IMR-90 (cell line): ENCODE results near the gene CMSS1. TPM values are rescaled to one million over a fixed set of nuclear protein-coding genes. Genes with fewer than 3 reads are reported as not detected.

Experiments
- ATAC-seq: fragments of 200-7000 bp; cut with Tn5 transposase; 2 replicates; pipeline ENCODE4 v1.9.1; 2020; ENCODE audit warnings: low read depth, mild to moderate bottlenecking, moderate library complexity
- BruUV-seq: library from RNA; stranded (reverse); fragments of 400-500 nt; replicated peaks from 2 replicates; lab custom pipeline; 2021; lab: Mats Ljungman, UMichigan
- CTCF ChIA-PET: fragments of 300-600 bp; formaldehyde crosslinking; extraction: SDS; loops from one replicate; lab custom pipeline; 2021; ENCODE audit warnings: antibody characterized with exemption; lab: Yijun Ruan, JAX
- POLR2A ChIA-PET: fragments of 300-600 bp; sonication (Branson Sonifier 250); formaldehyde crosslinking; loops from one replicate; lab custom pipeline; 2022; ENCODE audit warnings: antibody characterized with exemption; ENCODE audit not compliant: unreplicated experiment; lab: Charles Lee
- DNase-seq: peaks from one replicate; pipeline ENCODE4 v3.0.0; 2013
- H2AFZ ChIP-seq: replicated peaks from 2 replicates; pipeline ENCODE3; 2013; ENCODE audit warnings: low read length, mild to moderate bottlenecking; ENCODE audit not compliant: poor library complexity
- H2AK5ac ChIP-seq: 2 replicates; pipeline ENCODE4 v1.6.1; 2013; ENCODE audit warnings: low read depth, low read length, inconsistent platforms
- H2AK9ac ChIP-seq: replicated peaks from 2 replicates; pipeline ENCODE3; 2013; ENCODE audit warnings: mild to moderate bottlenecking, low read depth, low read length, moderate library complexity; ENCODE audit not compliant: poor library complexity
- H2BK120ac ChIP-seq: 2 replicates; pipeline ENCODE4 v1.6.1; 2013; ENCODE audit warnings: low read depth, low read length, inconsistent platforms
- H2BK15ac ChIP-seq: 3 replicates; pipeline ENCODE4 v1.6.1; 2013; ENCODE audit warnings: low read depth, low read length, inconsistent platforms
- H2BK20ac ChIP-seq: 2 replicates; pipeline ENCODE4 v1.6.1; 2013; ENCODE audit warnings: low read depth, mild to moderate bottlenecking, inconsistent platforms, low read length, moderate library complexity
- H2BK5ac ChIP-seq: 2 replicates; pipeline ENCODE4 v1.6.1; 2013; ENCODE audit warnings: mild to moderate bottlenecking, low read depth, low read length, inconsistent platforms; ENCODE audit not compliant: poor library complexity, severe bottlenecking
- H3K14ac ChIP-seq: replicated peaks from 2 replicates; pipeline ENCODE4 v1.6.1; 2013; ENCODE audit warnings: low read depth, low read length, inconsistent platforms
- H3K18ac ChIP-seq: 2 replicates; pipeline ENCODE4 v1.6.1; 2013; ENCODE audit warnings: low read depth, low read length, control low read depth
- H3K23ac ChIP-seq: 2 replicates; pipeline ENCODE4 v1.6.1; 2013; ENCODE audit warnings: low read depth, low read length, inconsistent platforms
- H3K27ac ChIP-seq: 2 replicates; pipeline ENCODE4 v1.5.1; 2013; ENCODE audit warnings: mild to moderate bottlenecking, control low read depth, low read length; ENCODE audit not compliant: insufficient read depth
- H3K27me3 ChIP-seq: 2 replicates; pipeline ENCODE4 v1.6.1; 2013; ENCODE audit warnings: low read length; ENCODE audit not compliant: control insufficient read depth, insufficient read depth
- H3K36me3 ChIP-seq: 2 replicates; pipeline ENCODE4 v1.6.1; 2013; ENCODE audit warnings: low read length, mixed read lengths; ENCODE audit not compliant: control insufficient read depth, insufficient read depth
- H3K4ac ChIP-seq: 2 replicates; pipeline ENCODE4 v1.6.1; 2013; ENCODE audit warnings: low read depth, low read length, inconsistent platforms
- H3K4me1 ChIP-seq: 2 replicates; pipeline ENCODE4 v1.6.1; 2013; ENCODE audit warnings: low read length, mixed read lengths; ENCODE audit not compliant: control insufficient read depth, insufficient read depth
- H3K4me2 ChIP-seq: 2 replicates; pipeline ENCODE4 v1.6.1; 2013; ENCODE audit warnings: low read depth, mild to moderate bottlenecking, control low read depth, low read length, moderate library complexity
- H3K4me3 ChIP-seq: 2 replicates; pipeline ENCODE4 v1.5.1; 2013; ENCODE audit warnings: low read depth, mild to moderate bottlenecking, control low read depth, low read length, moderate library complexity; ENCODE audit not compliant: insufficient read depth
- H3K56ac ChIP-seq: 2 replicates; pipeline ENCODE4 v1.6.1; 2013; ENCODE audit warnings: low read length, inconsistent platforms; ENCODE audit not compliant: insufficient read depth; ENCODE audit errors: extremely low read depth
- H3K79me1 ChIP-seq, 2 experiments: 2 replicates each; pipeline ENCODE4 v1.6.1; 2013; ENCODE audit warnings: low read length in 2 of 2, inconsistent platforms in 1 of 2, low read depth in 1 of 2
- H3K9ac ChIP-seq: 2 replicates; pipeline ENCODE4 v1.6.1; 2013; ENCODE audit warnings: low read depth, low read length, control low read depth
- H3K9me1 ChIP-seq: 2 replicates; pipeline ENCODE4 v1.6.1; 2013; ENCODE audit warnings: low read length, inconsistent platforms; ENCODE audit not compliant: insufficient read depth
- H3K9me3 ChIP-seq: 2 replicates; pipeline ENCODE4 v1.6.1; 2013; ENCODE audit warnings: low read length; ENCODE audit not compliant: control insufficient read depth, insufficient read depth
- H4K20me1 ChIP-seq: 2 replicates; pipeline ENCODE4 v1.6.1; 2013; ENCODE audit warnings: low read length, inconsistent platforms; ENCODE audit not compliant: insufficient read depth
- H4K5ac ChIP-seq: 2 replicates; pipeline ENCODE4 v1.6.1; 2013; ENCODE audit warnings: mild to moderate bottlenecking, low read depth, low read length, control low read depth
- H4K8ac ChIP-seq, 2 experiments: 2 replicates each; pipeline ENCODE4 v1.6.1; 2013; ENCODE audit warnings: low read depth in 2 of 2, low read length in 2 of 2, control low read depth in 1 of 2, inconsistent platforms in 1 of 2
- H4K91ac ChIP-seq: 2 replicates; pipeline ENCODE4 v1.6.1; 2013; ENCODE audit warnings: low read depth, low read length, inconsistent platforms; ENCODE audit not compliant: insufficient read depth
- BHLHE40 ChIP-seq: fragments of 150-350 bp; IDR thresholded peaks from 2 replicates; pipeline ENCODE4 v1.6.1; 2016; ENCODE audit warnings: mild to moderate bottlenecking, low read depth, low read length
- CHD1 ChIP-seq: IDR thresholded peaks from 2 replicates; pipeline ENCODE4 v1.6.1; 2012; ENCODE audit warnings: low read depth, low read length, improper control_type of control experiment
- ELK1 ChIP-seq: fragments of 150-350 bp; IDR thresholded peaks from 2 replicates; pipeline ENCODE4 v1.6.1; 2016; ENCODE audit warnings: low read depth, mild to moderate bottlenecking, low read length, moderate library complexity, borderline replicate concordance
- MAFK ChIP-seq: IDR thresholded peaks from 2 replicates; pipeline ENCODE4 v1.6.1; 2012; ENCODE audit warnings: low read depth, low read length, improper control_type of control experiment
- MAZ ChIP-seq: IDR thresholded peaks from 2 replicates; pipeline ENCODE4 v1.6.1; 2012; ENCODE audit warnings: low read depth, mild to moderate bottlenecking, low read length, improper control_type of control experiment, moderate library complexity, borderline replicate concordance
- NFE2L2 ChIP-seq: fragments of 150-350 bp; IDR thresholded peaks from 2 replicates; pipeline ENCODE4 v1.6.1; 2016; ENCODE audit warnings: low read depth, mild to moderate bottlenecking, low read length
- RAD21 ChIP-seq: IDR thresholded peaks from 2 replicates; pipeline ENCODE4 v1.6.1; 2012; ENCODE audit warnings: low read length, improper control_type of control experiment
- RCOR1 ChIP-seq: IDR thresholded peaks from 2 replicates; pipeline ENCODE4 v1.6.1; 2012; ENCODE audit warnings: mild to moderate bottlenecking, low read length, improper control_type of control experiment; ENCODE audit not compliant: insufficient replicate concordance
- SMC3 ChIP-seq: fragments of 150-350 bp; IDR thresholded peaks from 2 replicates; pipeline ENCODE4 v1.6.1; 2016; ENCODE audit warnings: low read depth, mild to moderate bottlenecking, antibody characterized with exemption, low read length, moderate library complexity
- USF2 ChIP-seq: fragments of 150-350 bp; IDR thresholded peaks from 2 replicates; pipeline ENCODE4 v1.6.1; 2017; ENCODE audit warnings: mild to moderate bottlenecking, antibody characterized with exemption, low read length, low read depth
- WGBS, 2 experiments: methylation state at CpG; one replicate each; pipeline versions ENCODE4 v1.1.5 to v1.1.7; 2013; ENCODE audit warnings: missing lambda C conversion rate in 2 of 2; ENCODE audit not compliant: insufficient read length in 1 of 2; ENCODE audit errors: extremely low coverage in 2 of 2; 5-methylcytosine and 5-hydroxymethylcytosine counted together
- dilution Hi-C: fragments of 300-500 bp; cut with HindIII; formaldehyde crosslinking; loops from one replicate; pipeline ENCODE4 v1.14.3; 2018; ENCODE audit warnings: low sequenced_read_pairs; ENCODE audit not compliant: unreplicated experiment
- in situ Hi-C: fragments of 300-500 bp; cut with MboI; formaldehyde crosslinking; loops from 3 replicates; pipeline ENCODE4 v1.14.3; 2019; ENCODE audit warnings: low sequenced_read_pairs, inconsistent platforms, mixed read lengths
- intact Hi-C: fragments of 100-400 bp; cut with micrococcal nuclease; formaldehyde crosslinking; loops from 2 replicates; pipeline ENCODE4 v1.10.0; 2022
- polyA plus RNA-seq, 3 experiments: library from polyadenylated mRNA; depleted of rRNA; stranded (reverse); fragments of >200 nt; gene quantifications; 2 replicates each; pipeline ENCODE4 v1.2.3, GENCODE V29; 2012; ENCODE audit warnings: low replicate concordance in 1 of 3
- total RNA-seq: library from RNA; depleted of rRNA; stranded (reverse); fragments of >200 nt; gene quantifications from 2 replicates; pipeline ENCODE4 v1.2.3, GENCODE V29; 2012
- TF ChIP-seq, protein P1 (sequence below): conservative IDR thresholded peaks from 2 replicates; pipeline ENCODE4 v1.5.1; 2012; ENCODE audit warnings: mild to moderate bottlenecking, low read depth, low read length, improper control_type of control experiment

CMSS1 gene
- total and polyA plus RNA-seq, 2 of the 4 experiments (the other 2 are of a cell fraction), result 12.5 to 13.6 TPM

- no peaks in the 10 kb centered on the region for H4K20me1 ChIP-seq
- no peak overlapping the region for H3K56ac ChIP-seq
- no peak overlapping the region for H4K91ac ChIP-seq
- H2BK15ac ChIP-seq, result no peak overlapping the region
- no peak overlapping the region for H3K27ac ChIP-seq
- H2BK5ac ChIP-seq, result no peak overlapping the region
- H2BK120ac ChIP-seq, result no peak overlapping the region
- BruUV-seq, result no TSS peak
- no peak overlapping the region for H4K5ac ChIP-seq
- ChIA-PET CTCF (no interaction called here), POLR2A (no interaction called here)
- H2AK5ac ChIP-seq, result no peak overlapping the region
- intact Hi-C loops (no loop called here), in situ Hi-C loops (no loop called here), dilution Hi-C loops (no loop called here)
- H3K4me3 ChIP-seq, result no peak overlapping the region
- H3K9me1 ChIP-seq, result no peaks in the 10 kb centered on the region
- no peak overlapping the region for H4K8ac ChIP-seq
- H3K4ac ChIP-seq, result no peak overlapping the region
- peaks cover 2% of the 10 kb centered on the region for H3K4me1 ChIP-seq
- H3K18ac ChIP-seq, result no peak overlapping the region
- no peak overlapping the region for H3K9ac ChIP-seq
- H3K14ac ChIP-seq, result no peak overlapping the region
- no peak overlapping the region for H2BK20ac ChIP-seq
- no peaks in the 10 kb centered on the region for H3K27me3 ChIP-seq
- no peaks in the 10 kb centered on the region for H3K79me1 ChIP-seq
- no peak overlapping the region for H2AK9ac ChIP-seq
- TF ChIP-seq RAD21 (no peak), RCOR1 (no peak), MAZ (no peak), USF2 (no peak), ELK1 (no peak), CHD1 (no peak), SMC3 (no peak), BHLHE40 (no peak), MAFK (no peak), NFE2L2 (no peak)
- TF ChIP-seq, protein P1, sequence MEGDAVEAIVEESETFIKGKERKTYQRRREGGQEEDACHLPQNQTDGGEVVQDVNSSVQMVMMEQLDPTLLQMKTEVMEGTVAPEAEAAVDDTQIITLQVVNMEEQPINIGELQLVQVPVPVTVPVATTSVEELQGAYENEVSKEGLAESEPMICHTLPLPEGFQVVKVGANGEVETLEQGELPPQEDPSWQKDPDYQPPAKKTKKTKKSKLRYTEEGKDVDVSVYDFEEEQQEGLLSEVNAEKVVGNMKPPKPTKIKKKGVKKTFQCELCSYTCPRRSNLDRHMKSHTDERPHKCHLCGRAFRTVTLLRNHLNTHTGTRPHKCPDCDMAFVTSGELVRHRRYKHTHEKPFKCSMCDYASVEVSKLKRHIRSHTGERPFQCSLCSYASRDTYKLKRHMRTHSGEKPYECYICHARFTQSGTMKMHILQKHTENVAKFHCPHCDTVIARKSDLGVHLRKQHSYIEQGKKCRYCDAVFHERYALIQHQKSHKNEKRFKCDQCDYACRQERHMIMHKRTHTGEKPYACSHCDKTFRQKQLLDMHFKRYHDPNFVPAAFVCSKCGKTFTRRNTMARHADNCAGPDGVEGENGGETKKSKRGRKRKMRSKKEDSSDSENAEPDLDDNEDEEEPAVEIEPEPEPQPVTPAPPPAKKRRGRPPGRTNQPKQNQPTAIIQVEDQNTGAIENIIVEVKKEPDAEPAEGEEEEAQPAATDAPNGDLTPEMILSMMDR, result no peak
- no CpG with 5 or more reads among the region's 3 CpGs for whole genome bisulfite sequencing, 2 experiments
- H3K23ac ChIP-seq, result no peak overlapping the region
- DNase-seq (no peak), ATAC-seq (no peak)
- no peaks in the 10 kb centered on the region; the same call in 1 of the 2 replicates for H3K36me3 ChIP-seq
- no peaks in the 10 kb centered on the region for H3K9me3 ChIP-seq
- H3K4me2 ChIP-seq, result no peak overlapping the region
- H2AFZ ChIP-seq, result no peak overlapping the region
Observed at GRCh38 chr3:100170486-100170885, 352.8 kb downstream of the CMSS1 start.
